Measurements from ENCODE around the gene CNPY2. TPM values are rescaled to one million over a fixed set of nuclear protein-coding genes. Genes with fewer than 3 reads are reported as not detected.

CNPY2 gene
- total and polyA plus RNA-seq, 2 of the 13 experiments (the other 11 are each of a cell fraction or from before 2014, with no cell fraction given) = 285 to 356 TPM

DNA sequence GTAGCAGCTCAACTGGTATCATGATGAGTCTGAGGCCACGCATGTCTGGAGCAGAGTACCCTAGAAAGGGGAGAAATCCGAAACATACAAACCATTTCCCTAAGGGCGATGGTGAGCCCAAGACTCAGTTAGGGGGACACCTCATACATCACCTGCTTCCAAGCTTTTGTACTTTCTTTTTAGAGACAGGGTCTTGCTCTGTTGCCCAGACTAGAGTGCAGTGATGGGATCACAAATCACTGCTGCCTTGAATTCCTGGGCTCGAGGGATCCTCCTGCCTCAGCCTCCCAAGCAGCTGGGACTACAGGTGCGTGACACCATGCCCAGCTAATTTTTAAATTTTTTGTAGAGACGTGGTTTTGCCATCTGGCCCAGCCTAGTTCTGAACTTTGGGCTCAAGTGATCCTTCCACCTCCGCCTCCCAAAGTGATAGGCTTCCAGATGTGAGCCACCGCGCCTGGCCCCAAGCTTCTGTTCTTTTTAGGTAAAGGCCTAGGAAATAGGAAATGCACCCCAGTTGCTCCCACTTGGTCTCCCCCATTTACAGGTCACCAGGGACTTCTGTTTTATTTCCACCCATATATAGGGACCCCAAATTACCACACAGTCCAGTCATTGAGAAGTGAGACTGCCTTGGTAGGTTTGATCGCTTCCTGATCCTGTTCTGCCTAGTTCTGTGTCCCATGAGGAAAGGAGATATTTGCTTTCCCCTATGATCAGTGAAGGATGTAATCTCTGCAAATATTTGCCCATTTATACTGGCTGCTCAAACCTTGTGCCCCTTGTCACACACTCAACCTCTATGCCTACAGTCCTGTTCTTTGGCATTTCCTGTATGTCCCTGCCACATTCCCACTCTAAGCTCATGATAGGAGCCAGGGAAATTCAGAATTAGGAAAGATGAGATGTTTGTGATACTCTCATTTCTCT is 46.6 kb upstream of the CNPY2 start, which contains the start of gene APOF (continued):
- TF ChIP-seq ZXDC (CRISPR knock-in tag; IDR thresholded peaks at IDR 0.05) = no peak
- TF ChIP-seq ZNF264 (CRISPR knock-in tag; IDR thresholded peaks at IDR 0.05) = no peak; the same call in 1 of the 2 replicates
- no peak for TF ChIP-seq TP53 (CRISPR knock-in tag; conservative IDR thresholded peaks at IDR 0.05)
- TF ChIP-seq DBP (CRISPR knock-in tag; IDR thresholded peaks at IDR 0.05; ENCODE audit: not compliant biosample characterization) = no peak
- no peak for TF ChIP-seq SRSF4 (IDR thresholded peaks at IDR 0.05; ENCODE audit: low read depth, low read length, poor library complexity, severe bottlenecking)
- TF ChIP-seq ZNF382 (CRISPR knock-in tag; IDR thresholded peaks at IDR 0.05; ENCODE audit: borderline replicate concordance) = no peak
- TF ChIP-seq, protein P1, sequence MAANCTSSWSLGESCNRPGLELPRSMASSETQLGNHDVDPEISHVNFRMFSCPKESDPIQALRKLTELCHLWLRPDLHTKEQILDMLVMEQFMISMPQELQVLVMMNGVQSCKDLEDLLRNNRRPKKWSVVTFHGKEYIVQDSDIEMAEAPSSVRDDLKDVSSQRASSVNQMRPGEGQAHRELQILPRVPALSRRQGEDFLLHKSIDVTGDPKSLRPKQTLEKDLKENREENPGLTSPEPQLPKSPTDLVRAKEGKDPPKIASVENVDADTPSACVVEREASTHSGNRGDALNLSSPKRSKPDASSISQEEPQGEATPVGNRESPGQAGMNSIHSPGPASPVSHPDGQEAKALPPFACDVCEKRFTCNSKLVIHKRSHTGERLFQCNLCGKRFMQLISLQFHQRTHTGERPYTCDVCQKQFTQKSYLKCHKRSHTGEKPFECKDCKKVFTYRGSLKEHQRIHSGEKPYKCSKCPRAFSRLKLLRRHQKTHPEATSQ (CRISPR knock-in tag; IDR thresholded peaks at IDR 0.05; ENCODE audit: borderline replicate concordance) = no peak
- TF ChIP-seq ZFP41 (CRISPR knock-in tag; IDR thresholded peaks at IDR 0.05; ENCODE audit: borderline replicate concordance) = no peak
- TF ChIP-seq ZNF777 (CRISPR knock-in tag; IDR thresholded peaks at IDR 0.05) = no peak
- no peak for TF ChIP-seq AKAP8 (CRISPR knock-in tag; IDR thresholded peaks at IDR 0.05)
- TF ChIP-seq MAFG (CRISPR knock-in tag; IDR thresholded peaks at IDR 0.05) = no peak
- no peak for TF ChIP-seq ZNF577 (CRISPR knock-in tag; IDR thresholded peaks at IDR 0.05; ENCODE audit: borderline replicate concordance, low read depth)
- TF ChIP-seq ZNF597 (CRISPR knock-in tag; IDR thresholded peaks at IDR 0.05) = no peak
- TF ChIP-seq CHD4 (IDR thresholded peaks at IDR 0.05; ENCODE audit: borderline replicate concordance, low read length) = no peak
- no peak for TF ChIP-seq MYPOP (CRISPR knock-in tag; IDR thresholded peaks at IDR 0.05)
- no peak for TF ChIP-seq MYNN (CRISPR knock-in tag; IDR thresholded peaks at IDR 0.05; ENCODE audit: low read depth)
- TF ChIP-seq ISL2 (CRISPR knock-in tag; IDR thresholded peaks at IDR 0.05) = peak; percentile 69; the same call in 1 of the 2 replicates
- TF ChIP-seq, protein P2, sequence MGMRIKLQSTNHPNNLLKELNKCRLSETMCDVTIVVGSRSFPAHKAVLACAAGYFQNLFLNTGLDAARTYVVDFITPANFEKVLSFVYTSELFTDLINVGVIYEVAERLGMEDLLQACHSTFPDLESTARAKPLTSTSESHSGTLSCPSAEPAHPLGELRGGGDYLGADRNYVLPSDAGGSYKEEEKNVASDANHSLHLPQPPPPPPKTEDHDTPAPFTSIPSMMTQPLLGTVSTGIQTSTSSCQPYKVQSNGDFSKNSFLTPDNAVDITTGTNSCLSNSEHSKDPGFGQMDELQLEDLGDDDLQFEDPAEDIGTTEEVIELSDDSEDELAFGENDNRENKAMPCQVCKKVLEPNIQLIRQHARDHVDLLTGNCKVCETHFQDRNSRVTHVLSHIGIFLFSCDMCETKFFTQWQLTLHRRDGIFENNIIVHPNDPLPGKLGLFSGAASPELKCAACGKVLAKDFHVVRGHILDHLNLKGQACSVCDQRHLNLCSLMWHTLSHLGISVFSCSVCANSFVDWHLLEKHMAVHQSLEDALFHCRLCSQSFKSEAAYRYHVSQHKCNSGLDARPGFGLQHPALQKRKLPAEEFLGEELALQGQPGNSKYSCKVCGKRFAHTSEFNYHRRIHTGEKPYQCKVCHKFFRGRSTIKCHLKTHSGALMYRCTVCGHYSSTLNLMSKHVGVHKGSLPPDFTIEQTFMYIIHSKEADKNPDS (CRISPR knock-in tag; IDR thresholded peaks at IDR 0.05) = no peak
- TF ChIP-seq NCOA1 (CRISPR knock-in tag; IDR thresholded peaks at IDR 0.05) = no peak

All from HepG2 (cell line).